ENCODE measurements around the gene JAKMIP1.

DNA sequence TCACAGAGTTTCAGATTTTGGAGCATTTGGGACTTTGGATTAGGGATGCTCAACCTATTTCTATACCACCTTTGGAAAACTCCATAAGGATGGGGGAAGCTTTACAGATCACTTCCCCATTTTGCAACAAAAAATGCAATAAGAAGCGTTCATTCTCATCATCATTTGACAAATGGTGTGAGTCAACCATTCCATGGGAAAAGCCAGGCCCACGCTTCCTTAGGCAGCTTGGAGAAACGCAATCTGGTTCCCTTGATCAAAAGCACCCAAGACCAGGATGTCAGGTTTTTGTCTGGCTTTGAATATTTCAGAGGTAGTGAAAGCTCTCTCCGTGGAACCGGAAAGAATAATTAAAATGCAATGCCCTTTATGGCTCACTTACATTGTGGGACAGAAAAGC is 102.8 kb downstream of the JAKMIP1 start:
- TF ChIP-seq CTCF (IDR thresholded peaks at IDR 0.05; ENCODE audit: poor library complexity, severe bottlenecking) (no peak), RAD21 (conservative IDR thresholded peaks at IDR 0.05) (no peak), EZH2 (IDR thresholded peaks at IDR 0.05; ENCODE audit: borderline replicate concordance, insufficient read depth, low read length, poor library complexity, severe bottlenecking) (no peak), POLR2AphosphoS5 (IDR thresholded peaks at IDR 0.05) (no peak), REST (IDR thresholded peaks at IDR 0.05; ENCODE audit: borderline replicate concordance) (no peak)

Measured in neural cell (in vitro differentiated cells).